HL-60 (cell line): Measurements from ENCODE around the gene PSMD8.

ENCODE experiments used
- DNase-seq, 2 experiments: peaks; one replicate each; pipeline ENCODE4 v3.0.0-alpha.2; 2010 to 2020; ENCODE audit warnings: low read depth in 1 of 2, low spot score in 1 of 2
- H3K27ac ChIP-seq: fragments of 250-450 bp; sonication (Bioruptor Pico); replicated peaks from 2 replicates; pipeline ENCODE4 v1.5.1; 2020; ENCODE audit warnings: mild to moderate bottlenecking, moderate library complexity
- H3K27me3 ChIP-seq: fragments of 250-450 bp; sonication (Bioruptor Pico); 2 replicates; pipeline ENCODE4 v1.5.1; 2021; ENCODE audit warnings: mild to moderate bottlenecking, moderate library complexity; ENCODE audit not compliant: insufficient read depth, poor library complexity, severe bottlenecking
- H3K4me3 ChIP-seq: replicated peaks from 2 replicates; pipeline ENCODE4 v1.5.1; 2011; ENCODE audit warnings: mild to moderate bottlenecking, control low read depth, low read length; ENCODE audit not compliant: insufficient read depth
- CTCF ChIP-seq: IDR thresholded peaks from one replicate; pipeline ENCODE4 v1.5.1; 2011; ENCODE audit warnings: low read length, control low read depth, inconsistent platforms; ENCODE audit not compliant: insufficient read depth
- GABPA ChIP-seq: IDR thresholded peaks from 2 replicates; pipeline ENCODE4 v1.6.1; 2012; ENCODE audit warnings: low read depth
- POLR2AphosphoS5 ChIP-seq: IDR thresholded peaks from 2 replicates; pipeline ENCODE4 v1.6.1; 2012; ENCODE audit warnings: low read depth
- REST ChIP-seq: IDR thresholded peaks from 2 replicates; pipeline ENCODE4 v1.6.1; 2012; ENCODE audit warnings: low read depth; ENCODE audit not compliant: insufficient replicate concordance
- SPI1 ChIP-seq: IDR thresholded peaks from 2 replicates; pipeline ENCODE4 v1.6.1; 2012; ENCODE audit warnings: low read depth, mild to moderate bottlenecking, borderline replicate concordance

PSMD8 gene

GRCh38 chr19:38391911-38392464 is 17.6 kb downstream of the PSMD8 start:
- no peak overlapping the region for H3K27ac ChIP-seq
- no peak for DNase-seq
- H3K4me3 ChIP-seq, result no peak overlapping the region
- peaks cover 35% of the 10 kb centered on the region for H3K27me3 ChIP-seq
- TF ChIP-seq CTCF (no peak), GABPA (no peak), REST (no peak), POLR2AphosphoS5 (no peak), SPI1 (no peak)

GRCh38 chr19:38392707-38393308 is 18.4 kb downstream of the PSMD8 start:
- peaks cover 38% of the 10 kb centered on the region for H3K27me3 ChIP-seq
- DNase-seq, result no peak
- TF ChIP-seq POLR2AphosphoS5, result no peak
- no peak for TF ChIP-seq GABPA
- TF ChIP-seq REST, result no peak
- TF ChIP-seq CTCF, result no peak
- TF ChIP-seq SPI1, result no peak
- no peak overlapping the region for H3K4me3 ChIP-seq
- H3K27ac ChIP-seq, result no peak overlapping the region

- TF ChIP-seq REST (no peak), GABPA (no peak), POLR2AphosphoS5 (no peak), SPI1 (no peak), CTCF (no peak)
- H3K4me3 ChIP-seq, result no peak overlapping the region
- no peak for DNase-seq
- H3K27me3 ChIP-seq, result peaks cover 27% of the 10 kb centered on the region
- no peak overlapping the region for H3K27ac ChIP-seq
These were observed 20.1 kb downstream of the PSMD8 start for GRCh38 chr19:38394488-38394887.
